Endothelial cell of hepatic sinusoid (primary cell): ENCODE measurements around the gene TMEM215.
"Not testable (repeated sequence)": the region's sequence is repeated elsewhere in the genome, so short reads cannot be mapped to it uniquely, and the experiment has no call there.

Source experiments
- in situ Hi-C: cut with HindIII; loops from 2 replicates; pipeline ENCODE4 v1.10.0; 2017; ENCODE audit warnings: low sequenced_read_pairs

The TMEM215 gene

GRCh38 chr9:32783168-32783891, at the start of gene TMEM215:
TMEM215 (plus strand) TSS chr9:32783540; CDS start chr9:32784184, 644 bp downstream.
- in situ Hi-C loops: no loop called here

- in situ Hi-C loops: no loop called here
These were observed 47.9 kb upstream of the TMEM215 start for GRCh38 chr9:32735476-32735875.

GRCh38 chr9:32737378-32737777, 46.0 kb upstream of the TMEM215 start:
- in situ Hi-C loops: no loop called here

- in situ Hi-C loops: no loop called here
These were observed 44.7 kb upstream of the TMEM215 start for GRCh38 chr9:32738501-32739172.

DNA sequence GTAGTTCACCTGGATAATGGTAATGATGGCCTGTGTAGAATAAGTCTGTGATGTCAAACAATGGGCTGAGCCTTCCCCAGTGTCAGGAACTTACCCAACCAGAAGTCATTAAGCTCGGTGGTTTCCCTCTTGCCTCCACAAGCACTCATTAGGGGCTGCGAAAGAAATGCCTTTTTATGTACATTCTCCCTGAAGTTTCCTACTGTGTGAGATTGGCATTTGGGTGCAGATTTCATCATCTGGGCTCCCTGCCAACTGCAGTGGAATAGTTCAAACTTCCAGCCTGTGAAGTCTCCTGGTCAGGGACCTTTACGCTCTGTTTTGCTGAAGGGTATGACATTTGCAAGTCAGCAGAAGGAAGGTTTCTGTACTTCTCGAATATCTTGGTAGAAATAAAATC, 41.6 kb upstream of the TMEM215 start:
- in situ Hi-C loops: no loop called here

GRCh38 chr9:32742296-32742695, 41.0 kb upstream of the TMEM215 start:
- in situ Hi-C loops: no loop called here

DNA sequence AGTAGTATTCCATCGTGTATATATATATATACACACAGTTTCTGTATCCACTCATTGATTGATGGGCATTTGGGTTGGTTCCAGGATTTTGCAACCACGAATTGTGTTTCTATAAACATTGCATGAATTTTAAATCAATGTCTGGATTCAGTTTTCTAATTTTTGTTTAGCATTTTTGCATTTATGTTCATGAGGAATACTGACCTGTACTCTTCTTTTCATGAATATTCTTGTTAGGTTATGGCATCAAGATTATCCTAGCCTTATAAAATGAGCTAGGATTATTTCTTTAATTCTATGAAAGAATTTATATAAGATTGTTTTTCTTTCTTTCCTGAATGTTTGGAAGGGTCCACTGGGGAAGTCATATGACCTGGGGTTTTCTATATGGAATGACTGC, 35.3 kb upstream of the TMEM215 start:
- in situ Hi-C loops: no loop called here

DNA sequence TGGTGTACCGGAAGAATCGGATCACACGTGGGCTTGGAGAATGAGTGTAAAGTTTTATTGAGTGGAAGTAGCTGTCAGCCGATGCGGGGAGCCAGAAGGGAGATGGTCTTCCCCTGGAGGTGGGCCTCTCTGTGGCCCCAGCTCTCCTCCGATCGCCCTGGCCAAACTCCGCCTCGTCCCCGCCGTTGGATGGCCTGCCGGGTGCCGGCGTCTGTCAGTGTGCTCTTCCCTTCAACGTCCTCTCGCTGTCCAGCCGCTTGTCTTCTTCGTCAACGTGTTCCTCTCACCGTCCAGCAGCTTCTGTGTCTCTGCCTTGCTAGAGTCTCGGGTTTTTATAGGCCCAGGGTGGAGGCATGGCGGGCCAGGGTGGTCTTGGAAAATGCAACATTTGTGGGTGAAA, 27.6 kb upstream of the TMEM215 start:
- in situ Hi-C loops: no loop called here

DNA sequence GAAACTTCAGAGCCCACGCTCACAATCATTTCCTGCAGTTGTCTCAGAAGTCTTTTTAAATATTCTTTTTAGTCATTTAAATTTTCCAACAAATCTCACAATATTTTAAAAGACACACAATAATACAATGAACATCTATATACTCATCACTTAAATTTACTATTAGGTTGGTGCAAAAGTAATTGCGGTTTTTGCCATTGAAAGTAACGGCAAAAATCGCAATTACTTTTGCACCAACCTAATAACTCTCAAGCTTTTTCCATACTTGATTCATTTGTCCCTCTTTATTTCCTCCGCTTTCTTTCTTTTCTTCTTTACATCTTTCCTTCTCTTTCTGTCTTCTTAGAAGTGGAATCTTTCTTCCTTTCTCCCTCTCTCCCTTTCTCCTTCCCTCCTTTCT, 19.2 kb upstream of the TMEM215 start:
- in situ Hi-C loops: no loop called here

DNA sequence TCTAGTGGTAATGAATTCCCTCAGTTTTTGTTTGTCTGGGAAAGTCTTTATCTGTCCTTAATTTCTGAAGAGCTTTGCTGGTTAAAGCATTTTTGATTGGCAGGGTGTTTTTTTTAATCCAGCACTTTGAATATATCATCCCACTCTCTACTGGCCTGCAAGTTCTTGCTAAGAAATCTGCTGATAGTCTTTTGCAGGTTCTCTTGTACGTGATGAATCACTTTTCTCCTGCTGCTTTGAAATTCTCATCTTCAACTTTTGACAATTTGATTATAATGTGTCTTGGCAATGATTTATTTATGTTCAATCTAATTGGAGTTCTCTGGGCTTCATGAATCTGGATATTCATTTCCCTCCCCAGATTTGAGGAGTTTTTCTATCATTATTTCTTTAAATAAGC, 8.1 kb upstream of the TMEM215 start:
- in situ Hi-C loops: no loop called here

GRCh38 chr9:32776201-32776600, 7.1 kb upstream of the TMEM215 start:
- in situ Hi-C loops: no loop called here

- in situ Hi-C loops: no loop called here
These were observed 718 bp upstream of the TMEM215 start for GRCh38 chr9:32782476-32783167.

- in situ Hi-C loops: no loop called here
These were observed 4.5 kb downstream of the TMEM215 start for GRCh38 chr9:32787816-32788215.

- in situ Hi-C loops: not testable (repeated sequence)
These were observed 12.7 kb downstream of the TMEM215 start for GRCh38 chr9:32796015-32796414.

GRCh38 chr9:32801530-32801929, 18.2 kb downstream of the TMEM215 start:
- in situ Hi-C loops: no loop called here

GRCh38 chr9:32807217-32807616, 23.9 kb downstream of the TMEM215 start:
- in situ Hi-C loops: no loop called here

DNA sequence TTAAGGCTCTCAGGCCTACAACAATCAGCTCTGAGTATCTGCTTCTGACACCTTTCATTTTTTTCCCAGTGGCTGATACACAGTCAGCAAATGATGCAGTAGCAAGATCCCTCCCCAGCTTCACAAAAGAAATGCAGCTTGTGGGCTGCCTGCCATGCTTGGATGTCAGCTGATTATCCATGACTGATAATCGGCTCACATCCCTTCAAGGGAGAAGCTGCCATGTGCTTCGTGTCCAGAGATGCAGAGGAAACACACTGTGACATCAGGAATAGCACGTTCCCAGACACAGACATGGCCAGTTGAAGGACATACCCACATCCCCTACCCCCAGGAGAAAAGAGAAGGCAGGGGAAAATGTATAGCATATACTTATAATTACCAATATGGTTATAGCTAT, 27.9 kb downstream of the TMEM215 start:
- in situ Hi-C loops: no loop called here

DNA sequence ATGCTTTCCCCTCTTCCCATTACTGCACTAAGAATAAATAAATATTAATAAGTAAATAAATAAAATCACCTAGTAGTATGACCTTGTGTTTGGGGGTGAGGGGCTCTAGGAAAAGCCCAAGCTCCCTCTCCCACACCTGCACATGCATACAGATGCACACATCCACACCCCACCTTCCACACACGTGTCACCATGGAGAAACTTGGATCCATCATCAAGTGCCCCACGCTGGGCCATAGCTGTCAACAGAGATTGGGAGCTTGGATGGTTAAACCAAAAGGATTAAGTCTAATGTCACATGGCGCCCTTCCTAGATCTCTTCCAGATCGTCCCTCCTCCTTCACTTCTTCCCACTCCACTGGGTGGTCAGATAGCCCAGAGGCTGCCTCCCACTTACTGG, 37.0 kb downstream of the TMEM215 start:
- in situ Hi-C loops: no loop called here

DNA sequence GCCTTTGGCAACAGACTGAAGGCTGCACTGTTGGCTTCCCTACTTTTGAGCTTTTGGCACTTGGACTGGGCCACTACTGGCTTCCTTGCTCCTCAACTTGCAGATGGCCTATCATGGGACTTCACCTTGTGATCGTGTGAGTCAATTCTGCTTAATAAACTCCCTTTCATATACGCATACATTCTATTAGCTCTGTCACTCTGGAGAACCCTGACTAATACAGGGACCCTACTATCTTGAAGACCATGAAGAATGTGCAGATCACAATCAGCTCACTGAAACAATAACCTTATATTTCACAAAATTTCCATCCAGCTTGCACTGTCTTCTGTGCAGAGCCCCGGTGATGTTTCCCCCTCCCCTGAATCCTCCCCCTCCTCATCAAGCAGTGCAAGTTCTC, 39.8 kb downstream of the TMEM215 start:
- in situ Hi-C loops: no loop called here

- in situ Hi-C loops: no loop called here
These were observed 40.2 kb downstream of the TMEM215 start for GRCh38 chr9:32823551-32823950.

GRCh38 chr9:32825203-32825602, 41.9 kb downstream of the TMEM215 start:
- in situ Hi-C loops: no loop called here

GRCh38 chr9:32828861-32829260, 45.5 kb downstream of the TMEM215 start:
- in situ Hi-C loops: no loop called here
